DOHH2 (cell line): ENCODE results near the gene ORC4.
A peak's percentile ranks its signal among the peaks of the same experiment; 100 is the strongest.

Source experiments
- H3F3A ChIP-seq: fragments of 200-600 bp; sonication (generic), shearing (Covaris generic); 2 replicates; pipeline ENCODE4 v1.6.0; 2016; ENCODE audit warnings: antibody characterized with exemption, mild to moderate bottlenecking; ENCODE audit not compliant: control insufficient read depth, insufficient read depth
- H3K27ac ChIP-seq: fragments of 200-600 bp; sonication (generic); 2 replicates; pipeline ENCODE4 v1.5.1; 2014; ENCODE audit warnings: low read depth, mild to moderate bottlenecking, low read length, moderate library complexity
- H3K27me3 ChIP-seq: fragments of 200-600 bp; sonication (generic); 2 replicates; pipeline ENCODE4 v1.6.1; 2014; ENCODE audit warnings: mild to moderate bottlenecking, low read length, mixed read lengths; ENCODE audit not compliant: control insufficient read depth
- H3K36me3 ChIP-seq: fragments of 200-600 bp; sonication (generic); 2 replicates; pipeline ENCODE4 v1.6.1; 2014; ENCODE audit warnings: mild to moderate bottlenecking, low read length, moderate library complexity, mixed read lengths; ENCODE audit not compliant: control insufficient read depth
- H3K4me1 ChIP-seq: fragments of 200-600 bp; sonication (generic); 2 replicates; pipeline ENCODE4 v1.6.1; 2014; ENCODE audit warnings: mild to moderate bottlenecking, low read length, mixed read lengths; ENCODE audit not compliant: control insufficient read depth
- H3K4me2 ChIP-seq: fragments of 200-600 bp; sonication (generic); 2 replicates; pipeline ENCODE4 v1.6.0; 2014; ENCODE audit warnings: mild to moderate bottlenecking, low read length, moderate library complexity
- H3K4me3 ChIP-seq: fragments of 200-600 bp; sonication (generic); 2 replicates; pipeline ENCODE4 v1.5.1; 2014; ENCODE audit warnings: mild to moderate bottlenecking, low read length, mixed read lengths
- H3K79me2 ChIP-seq: fragments of 200-600 bp; sonication (generic); 2 replicates; pipeline ENCODE4 v1.6.1; 2014; ENCODE audit warnings: mild to moderate bottlenecking, low read length, mixed read lengths; ENCODE audit not compliant: control insufficient read depth
- H3K9me2 ChIP-seq: fragments of 200-600 bp; sonication (generic); replicated peaks from 2 replicates; pipeline ENCODE4 v1.6.1; 2014; ENCODE audit warnings: mild to moderate bottlenecking, low read length, mixed read lengths; ENCODE audit not compliant: control insufficient read depth
- H3K9me3 ChIP-seq: fragments of 200-600 bp; sonication (generic); 2 replicates; pipeline ENCODE4 v1.6.1; 2014; ENCODE audit warnings: antibody characterized with exemption, low read length, mixed read lengths; ENCODE audit not compliant: control insufficient read depth, insufficient read depth
- H4K20me1 ChIP-seq: fragments of 200-600 bp; sonication (generic); 2 replicates; pipeline ENCODE4 v1.6.0; 2014; ENCODE audit warnings: low read depth, mild to moderate bottlenecking, antibody characterized with exemption, low read length, moderate library complexity; ENCODE audit not compliant: control insufficient read depth, insufficient read depth
- EZH2phosphoT487 ChIP-seq: fragments of 200-600 bp; sonication (generic); IDR thresholded peaks from 2 replicates; pipeline ENCODE4 v1.6.1; 2017; ENCODE audit warnings: borderline replicate concordance, mild to moderate bottlenecking, antibody characterized with exemption, low read length, moderate library complexity, mixed read lengths
- TF ChIP-seq, protein P1 (sequence below): fragments of 200-600 bp; sonication (generic); IDR thresholded peaks from one replicate; pipeline ENCODE4 v1.5.1; 2014; ENCODE audit warnings: antibody characterized with exemption, mild to moderate bottlenecking, low read depth, low read length; ENCODE audit not compliant: poor library complexity, severe bottlenecking

Gene ORC4

DNA sequence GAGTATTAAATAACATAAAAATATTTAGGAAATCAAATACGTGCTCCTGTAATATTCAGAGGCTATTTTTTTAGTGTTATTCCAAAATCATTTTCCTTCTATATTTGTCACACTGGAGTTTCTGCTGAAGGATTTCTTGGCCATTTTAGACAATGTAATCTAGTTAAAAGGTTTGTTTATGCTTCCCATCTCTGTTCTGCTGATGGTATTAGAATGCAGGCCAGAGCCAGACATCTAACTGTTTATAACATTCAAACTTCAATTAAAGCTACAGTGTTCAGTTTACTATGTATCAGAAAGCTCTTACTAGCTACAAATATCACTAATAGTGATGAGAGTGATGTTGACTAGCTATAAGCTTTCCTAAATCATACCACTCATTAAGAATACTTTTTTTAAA lies 8.2 kb upstream of the ORC4 start:
- TF ChIP-seq EZH2phosphoT487, result no peak
- TF ChIP-seq, protein P1, sequence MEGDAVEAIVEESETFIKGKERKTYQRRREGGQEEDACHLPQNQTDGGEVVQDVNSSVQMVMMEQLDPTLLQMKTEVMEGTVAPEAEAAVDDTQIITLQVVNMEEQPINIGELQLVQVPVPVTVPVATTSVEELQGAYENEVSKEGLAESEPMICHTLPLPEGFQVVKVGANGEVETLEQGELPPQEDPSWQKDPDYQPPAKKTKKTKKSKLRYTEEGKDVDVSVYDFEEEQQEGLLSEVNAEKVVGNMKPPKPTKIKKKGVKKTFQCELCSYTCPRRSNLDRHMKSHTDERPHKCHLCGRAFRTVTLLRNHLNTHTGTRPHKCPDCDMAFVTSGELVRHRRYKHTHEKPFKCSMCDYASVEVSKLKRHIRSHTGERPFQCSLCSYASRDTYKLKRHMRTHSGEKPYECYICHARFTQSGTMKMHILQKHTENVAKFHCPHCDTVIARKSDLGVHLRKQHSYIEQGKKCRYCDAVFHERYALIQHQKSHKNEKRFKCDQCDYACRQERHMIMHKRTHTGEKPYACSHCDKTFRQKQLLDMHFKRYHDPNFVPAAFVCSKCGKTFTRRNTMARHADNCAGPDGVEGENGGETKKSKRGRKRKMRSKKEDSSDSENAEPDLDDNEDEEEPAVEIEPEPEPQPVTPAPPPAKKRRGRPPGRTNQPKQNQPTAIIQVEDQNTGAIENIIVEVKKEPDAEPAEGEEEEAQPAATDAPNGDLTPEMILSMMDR, result no peak

DNA sequence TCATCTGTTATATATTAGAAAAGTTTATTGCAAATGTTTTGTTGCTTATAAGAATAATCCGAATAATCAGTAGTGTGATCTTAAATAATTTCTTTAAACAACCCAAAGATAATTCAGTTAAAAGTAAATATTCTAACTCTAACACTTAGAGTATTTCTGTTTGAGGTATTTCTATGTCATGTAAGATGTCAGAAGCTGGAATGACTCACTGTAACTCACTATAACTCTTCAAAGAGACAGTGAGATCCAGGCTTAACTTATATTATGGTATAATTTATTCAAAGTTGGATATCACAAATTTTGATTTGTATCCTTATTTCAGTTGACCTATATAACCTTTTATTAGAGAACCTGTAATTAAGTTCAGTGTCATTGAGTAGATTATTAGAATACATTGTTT lies 7.3 kb upstream of the ORC4 start:
- TF ChIP-seq EZH2phosphoT487, result no peak
- TF ChIP-seq, protein P1, result no peak
- no peak overlapping the region for H3K27ac ChIP-seq
- H3K9me3 ChIP-seq, result no peaks in the 10 kb centered on the region
- H3F3A ChIP-seq, result no peaks in the 10 kb centered on the region
- no peaks in the 10 kb centered on the region for H3K9me2 ChIP-seq
- no peak overlapping the region for H3K4me2 ChIP-seq
- H3K4me3 ChIP-seq, result no peak overlapping the region
- H3K27me3 ChIP-seq, result no peaks in the 10 kb centered on the region
- no peaks in the 10 kb centered on the region for H3K36me3 ChIP-seq
- H3K79me2 ChIP-seq, result peaks cover 30% of the 10 kb centered on the region
- H4K20me1 ChIP-seq, result no peaks in the 10 kb centered on the region
- H3K4me1 ChIP-seq, result peaks cover 14% of the 10 kb centered on the region

More for the DNA sequence above, 8.2 kb upstream of the ORC4 start:
- Histone ChIP-seq H3K4me2 (no peak overlapping the region), H3K4me3 (no peak overlapping the region), H3K4me1 (peaks cover 8% of the 10 kb centered on the region), H3K27me3 (no peaks in the 10 kb centered on the region), H3K9me2 (no peaks in the 10 kb centered on the region), H3F3A (no peaks in the 10 kb centered on the region), H3K36me3 (no peaks in the 10 kb centered on the region), H3K27ac (no peak overlapping the region), H4K20me1 (no peaks in the 10 kb centered on the region), H3K79me2 (peaks cover 20% of the 10 kb centered on the region), H3K9me3 (no peaks in the 10 kb centered on the region)

DNA sequence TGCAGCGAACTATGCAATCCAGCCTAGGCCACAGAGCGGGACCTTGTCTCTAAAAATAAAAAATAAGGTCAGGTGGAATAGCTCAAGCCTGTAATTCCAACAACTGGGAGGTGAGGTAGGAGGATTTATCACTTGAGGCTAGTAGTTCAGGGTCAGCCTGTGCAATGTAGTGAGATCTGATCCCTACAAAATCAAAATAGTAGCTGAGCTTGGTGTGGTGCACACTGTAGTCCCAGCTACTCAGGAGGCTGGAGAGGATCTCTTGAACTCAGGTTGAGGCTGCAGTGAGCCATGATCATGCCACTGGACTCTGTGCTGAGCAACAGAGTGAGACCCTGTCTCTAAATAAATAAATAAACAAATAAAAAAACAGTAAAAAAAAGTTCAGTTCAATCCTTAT lies 6.0 kb upstream of the ORC4 start:
- Histone ChIP-seq H3K9me2 (no peaks in the 10 kb centered on the region), H3K27ac (no peak overlapping the region), H3K4me2 (no peak overlapping the region), H3K4me3 (no peak overlapping the region), H4K20me1 (no peaks in the 10 kb centered on the region), H3K36me3 (no peaks in the 10 kb centered on the region), H3K9me3 (no peaks in the 10 kb centered on the region), H3K27me3 (no peaks in the 10 kb centered on the region), H3K4me1 (peaks cover 19% of the 10 kb centered on the region), H3K79me2 (peaks cover 43% of the 10 kb centered on the region), H3F3A (no peaks in the 10 kb centered on the region)
- TF ChIP-seq, protein P1, result no peak
- TF ChIP-seq EZH2phosphoT487, result no peak

DNA sequence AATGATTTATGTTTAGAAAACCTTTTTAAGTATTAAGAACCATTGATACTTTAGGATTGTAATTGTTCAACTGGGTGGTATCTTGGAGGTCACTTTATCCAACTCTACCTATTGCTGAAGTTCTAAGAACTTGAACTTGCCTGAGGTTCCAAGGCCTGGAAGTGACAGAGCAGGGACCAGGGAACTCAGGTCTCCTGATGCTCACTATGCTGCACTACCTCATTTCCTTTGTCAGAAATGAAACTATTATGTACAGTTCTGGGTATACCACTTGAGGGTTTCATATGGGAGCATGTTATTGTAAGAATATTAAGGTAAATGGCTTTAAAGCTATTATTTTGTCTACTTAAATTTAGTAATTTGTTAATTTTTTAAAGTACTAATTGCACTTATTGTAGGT lies 3.3 kb upstream of the ORC4 start:
- Histone ChIP-seq H3K27me3 (no peaks in the 10 kb centered on the region), H3K36me3 (no peaks in the 10 kb centered on the region), H3K4me1 (peaks cover 23% of the 10 kb centered on the region), H4K20me1 (no peaks in the 10 kb centered on the region), H3K9me2 (no peaks in the 10 kb centered on the region), H3K27ac (no peak overlapping the region), H3F3A (no peaks in the 10 kb centered on the region), H3K79me2 (peaks cover 64% of the 10 kb centered on the region), H3K9me3 (no peaks in the 10 kb centered on the region), H3K4me3 (no peak overlapping the region), H3K4me2 (peak overlapping the region; percentile 80)
- no peak for TF ChIP-seq EZH2phosphoT487
- TF ChIP-seq, protein P1, result no peak
